Measurements from ENCODE around the gene KIF1B. TPM values are rescaled to one million over a fixed set of nuclear protein-coding genes. Genes with fewer than 3 reads are reported as not detected.

KIF1B gene
- total and polyA plus RNA-seq, 8 donors, result 36.0 to 46.7 (median 39.7) TPM

GRCh38 chr1:10353693-10354092 lies 143.3 kb downstream of the KIF1B start:
- DNase-seq, result no peak

GRCh38 chr1:10360045-10360444 lies 149.7 kb downstream of the KIF1B start:
- ATAC-seq, result no peak
- Histone ChIP-seq H3K27me3 (no peaks in the 10 kb centered on the region), H3K27ac (no peak overlapping the region)

More at GRCh38 chr1:10353693-10354092, 143.3 kb downstream of the KIF1B start:
- H3K4me1 ChIP-seq, result no peaks in the 10 kb centered on the region
- TF ChIP-seq CTCF (IDR thresholded peaks at IDR 0.05), result no peak
- H3K27ac ChIP-seq, result no peak overlapping the region
- intact Hi-C loops (cut with DNase I), result no loop called here
- H3K36me3 ChIP-seq, result peaks cover 0 to 66% of the 10 kb centered on the region in 2 donors
- no peaks in the 10 kb centered on the region for H3K27me3 ChIP-seq
- H3K4me3 ChIP-seq, result no peak overlapping the region
- no peaks in the 10 kb centered on the region for H3K9me3 ChIP-seq
- ATAC-seq, result no peak

DNA sequence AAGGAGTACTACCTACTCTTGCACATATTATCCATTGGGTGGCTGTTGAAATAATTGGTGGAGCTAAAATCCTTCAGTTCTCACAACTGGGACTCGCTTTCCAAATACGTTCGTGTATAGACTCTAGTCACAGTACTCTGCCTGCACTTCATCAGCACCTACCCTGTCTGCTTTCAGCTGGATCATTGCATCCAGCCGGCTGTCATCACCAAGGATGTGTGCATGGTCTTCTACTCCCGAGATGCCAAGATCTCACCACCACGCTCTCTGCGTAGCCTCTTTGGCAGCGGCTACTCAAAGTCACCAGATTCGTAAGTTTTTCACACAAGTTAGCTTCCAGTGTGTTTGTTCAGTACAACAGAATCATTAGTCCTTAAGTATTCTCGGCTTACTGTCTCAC lies 151.1 kb downstream of the KIF1B start:
- H3K4me1 ChIP-seq, result no peaks in the 10 kb centered on the region
- no peaks in the 10 kb centered on the region for H3K27me3 ChIP-seq
- no peak overlapping the region for H3K27ac ChIP-seq
- H3K4me3 ChIP-seq, result no peak overlapping the region
- peaks cover 0 to 67% of the 10 kb centered on the region in 2 donors for H3K36me3 ChIP-seq
- intact Hi-C loops (cut with DNase I), result no loop called here
- ATAC-seq, result no peak
- no peaks in the 10 kb centered on the region for H3K9me3 ChIP-seq
- DNase-seq, result no peak
- no peak for TF ChIP-seq CTCF (IDR thresholded peaks at IDR 0.05)

More at GRCh38 chr1:10360045-10360444, 149.7 kb downstream of the KIF1B start:
- Histone ChIP-seq H3K36me3 (peaks cover 0 to 63% of the 10 kb centered on the region in 2 donors), H3K4me1 (no peaks in the 10 kb centered on the region), H3K4me3 (no peak overlapping the region), H3K9me3 (no peaks in the 10 kb centered on the region)
- intact Hi-C loops (cut with DNase I), result no loop called here
- no peak for TF ChIP-seq CTCF (IDR thresholded peaks at IDR 0.05)
- DNase-seq, result no peak

GRCh38 chr1:10368194-10368593 lies 157.8 kb downstream of the KIF1B start:
- peaks cover 0 to 94% of the 10 kb centered on the region in 2 donors for H3K36me3 ChIP-seq

DNA sequence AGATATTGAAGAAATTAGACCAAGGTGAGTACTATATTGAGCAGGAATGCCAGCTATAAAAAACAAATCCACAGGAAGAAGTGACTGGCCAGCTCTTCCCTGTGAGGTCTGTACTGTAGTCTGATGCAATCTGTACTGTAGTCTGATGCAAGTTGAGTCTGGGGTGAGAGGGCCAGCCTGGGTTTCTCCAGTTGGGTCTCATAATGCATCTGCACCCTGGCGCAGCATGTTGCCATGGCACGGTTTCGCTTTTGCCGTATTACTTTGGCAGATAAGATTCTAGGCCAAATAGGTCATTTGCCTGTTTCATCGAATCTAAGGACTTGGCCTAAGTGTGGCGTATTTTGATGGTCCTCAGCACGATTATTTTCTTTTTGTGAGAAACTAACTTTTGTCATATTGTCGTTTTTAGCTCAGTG lies 164.1 kb downstream of the KIF1B start:
- ATAC-seq (no peak), DNase-seq (no peak)
- H3K4me1 ChIP-seq, result peaks cover 0 to 9% of the 10 kb centered on the region in 2 donors
- no peaks in the 10 kb centered on the region for H3K27me3 ChIP-seq
- H3K27ac ChIP-seq, result no peak overlapping the region
- peaks cover 0 to 80% of the 10 kb centered on the region in 2 donors for H3K36me3 ChIP-seq
- H3K9me3 ChIP-seq, result no peaks in the 10 kb centered on the region
- TF ChIP-seq CTCF (IDR thresholded peaks at IDR 0.05), result no peak
- intact Hi-C loops (cut with DNase I), result no loop called here
- no peak overlapping the region for H3K4me3 ChIP-seq

More at GRCh38 chr1:10368194-10368593, 157.8 kb downstream of the KIF1B start:
- Histone ChIP-seq H3K4me3 (no peak overlapping the region), H3K4me1 (no peaks in the 10 kb centered on the region), H3K9me3 (no peaks in the 10 kb centered on the region), H3K27me3 (no peaks in the 10 kb centered on the region), H3K27ac (no peak overlapping the region)
- no peak for TF ChIP-seq CTCF (IDR thresholded peaks at IDR 0.05)
- intact Hi-C loops (cut with DNase I), result no loop called here
- DNase-seq (no peak), ATAC-seq (no peak)
